RCC 7860 (cell line): ENCODE results near the gene NPC1.
A peak's percentile ranks its signal among the peaks of the same experiment; 100 is the strongest.
"Not testable (repeated sequence)": the region's sequence is repeated elsewhere in the genome, so short reads cannot be mapped to it uniquely, and the experiment has no call there.

Experiments used
- DNase-seq: peaks from one replicate; pipeline ENCODE4 v3.0.0-alpha.2; 2015; ENCODE audit warnings: low spot score
- FAIRE-seq: peaks from 2 replicates; lab custom pipeline; 2012; peaks lifted over from hg19 to GRCh38; lab: Jason Lieb, UNC

NPC1 gene

DNA sequence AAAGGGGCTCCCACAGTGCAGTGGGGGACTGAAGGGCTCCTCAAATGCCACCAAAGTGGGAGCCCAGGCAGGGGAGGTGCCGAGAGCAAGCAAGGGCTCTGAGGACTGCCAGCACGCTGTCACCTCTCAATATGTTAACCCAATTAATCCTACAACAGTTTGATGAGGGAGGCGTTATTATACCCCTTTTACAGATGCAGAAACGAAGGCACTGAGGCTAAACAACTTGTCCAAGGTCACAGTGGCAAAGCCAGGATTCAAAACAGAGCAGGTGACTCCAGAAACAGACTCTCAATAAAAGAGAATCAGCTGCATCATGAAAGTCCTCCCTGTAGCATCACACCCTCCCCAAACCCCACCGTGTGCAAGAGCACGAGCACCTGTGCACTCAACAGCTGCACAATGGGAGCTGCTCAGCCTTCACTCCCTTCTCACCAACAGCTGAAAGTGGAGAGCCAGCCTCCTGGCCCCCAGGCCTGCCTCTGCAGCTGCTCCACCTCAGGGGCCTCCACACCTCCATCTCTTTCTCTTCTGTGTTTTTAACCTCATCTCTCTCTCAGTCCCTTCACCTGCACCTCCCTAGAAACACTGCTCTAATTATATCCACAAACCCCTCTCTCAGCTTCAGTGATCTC is 8.1 kb downstream of the NPC1 start:
- DNase-seq (no peak), FAIRE-seq (no peak)

DNA sequence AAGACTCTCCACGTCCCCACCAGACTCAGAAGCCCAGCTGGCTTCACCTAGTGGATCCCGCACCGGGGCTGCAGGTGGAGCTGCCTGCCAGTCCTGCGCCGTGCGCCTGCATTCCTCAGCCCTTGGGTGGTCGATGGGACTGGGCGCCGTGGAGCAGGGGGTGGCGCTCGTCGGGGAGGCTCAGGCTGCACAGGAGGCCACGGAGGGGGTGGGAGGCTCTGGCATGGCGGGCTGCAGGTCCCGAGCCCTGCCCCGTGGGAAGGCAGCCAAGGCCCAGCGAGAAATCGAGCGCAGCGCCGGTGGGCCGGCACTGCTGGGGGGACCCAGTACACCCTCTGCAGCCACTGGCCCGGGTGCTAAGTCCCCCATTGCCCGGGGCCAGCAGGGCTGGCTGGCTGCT is 8.8 kb downstream of the NPC1 start:
- not testable (repeated sequence) for DNase-seq, FAIRE-seq

DNA sequence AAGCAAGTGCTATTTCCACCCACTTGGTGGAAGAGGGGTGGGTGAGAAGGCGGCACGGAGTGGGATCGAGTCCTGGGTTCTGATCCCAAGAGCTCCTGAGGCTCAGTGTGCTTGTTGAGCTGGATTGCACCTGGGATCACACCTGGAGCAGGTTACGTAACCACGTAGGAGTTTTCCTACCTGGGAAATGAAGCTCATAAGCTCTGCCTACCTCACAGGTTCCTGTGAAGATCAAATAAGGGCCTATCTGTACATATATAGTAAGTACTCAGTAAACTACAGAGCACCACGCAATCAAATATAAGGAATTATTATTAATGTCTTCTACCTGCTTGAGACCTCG is 11.0 kb downstream of the NPC1 start:
- no peak for FAIRE-seq
- no peak for DNase-seq

DNA sequence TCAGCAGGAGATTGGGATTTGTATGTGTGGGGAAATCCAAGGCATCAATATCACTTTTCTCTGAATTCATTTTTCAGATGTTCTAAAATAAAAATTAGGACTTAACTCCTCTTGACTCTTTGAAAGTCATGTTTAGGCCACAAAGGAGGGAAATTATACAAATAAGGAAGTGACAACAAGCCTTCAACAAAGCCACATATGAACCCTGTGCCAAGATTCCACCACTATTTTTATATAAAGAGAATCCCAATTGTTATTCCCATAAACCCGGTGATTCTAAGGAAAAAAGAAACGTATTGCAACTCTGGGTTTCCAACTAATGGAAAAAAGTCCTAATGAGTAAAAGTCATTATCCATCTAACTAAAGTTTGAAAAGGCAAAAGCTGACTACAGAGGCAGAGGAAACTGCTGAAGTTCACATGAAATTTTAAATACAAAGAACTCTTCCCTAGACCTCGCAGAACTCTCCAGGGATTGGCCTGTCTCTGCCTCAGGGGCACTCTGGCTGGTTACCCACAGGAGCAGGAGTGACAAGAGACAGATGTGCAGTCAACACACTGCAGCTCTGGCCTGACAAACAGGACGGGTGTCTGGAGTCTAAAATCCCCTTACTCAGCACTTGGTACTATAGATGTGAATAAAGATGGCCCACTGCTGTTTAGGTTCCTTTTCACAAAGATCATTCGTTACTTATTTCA is 11.5 kb downstream of the NPC1 start:
- no peak for FAIRE-seq
- DNase-seq, result no peak

DNA sequence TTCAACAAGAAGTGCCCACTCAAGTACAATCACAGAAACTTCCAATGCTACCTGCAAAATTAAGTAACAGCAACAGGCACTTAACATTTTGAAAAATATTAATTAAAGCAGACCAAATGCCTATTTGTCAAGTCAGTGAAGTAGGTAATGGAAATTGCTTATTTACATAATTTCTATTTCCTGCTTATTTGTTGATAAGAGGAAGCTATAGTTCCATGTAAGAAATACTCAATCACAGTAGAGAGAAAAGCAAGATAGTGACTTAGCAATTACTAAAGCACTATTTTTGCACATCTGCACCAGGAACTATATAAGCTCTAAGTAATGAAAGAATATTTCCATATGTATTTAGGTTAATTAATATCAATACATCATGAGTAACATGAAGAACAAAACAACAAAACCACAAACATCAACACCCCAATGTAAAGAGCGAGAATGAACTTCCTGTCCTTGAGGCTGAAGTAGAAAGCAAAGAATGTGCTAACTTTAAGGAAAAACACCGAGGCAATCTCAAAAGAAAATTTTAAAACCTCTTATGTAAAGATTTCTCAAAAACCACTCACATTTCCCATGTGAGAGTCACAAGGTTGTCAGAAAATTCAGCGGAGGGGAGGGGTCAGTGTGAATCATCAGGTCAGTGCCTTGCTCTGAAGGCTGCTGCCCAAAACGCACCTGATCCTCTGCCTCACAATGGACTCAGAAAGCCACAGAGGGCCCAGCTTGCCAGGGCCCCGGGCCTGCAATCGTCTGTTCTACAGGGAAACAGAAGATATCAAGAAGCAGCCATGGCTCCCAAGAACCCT is 12.5 kb downstream of the NPC1 start:
- FAIRE-seq (peak; percentile 71), DNase-seq (peak; percentile 48)

DNA sequence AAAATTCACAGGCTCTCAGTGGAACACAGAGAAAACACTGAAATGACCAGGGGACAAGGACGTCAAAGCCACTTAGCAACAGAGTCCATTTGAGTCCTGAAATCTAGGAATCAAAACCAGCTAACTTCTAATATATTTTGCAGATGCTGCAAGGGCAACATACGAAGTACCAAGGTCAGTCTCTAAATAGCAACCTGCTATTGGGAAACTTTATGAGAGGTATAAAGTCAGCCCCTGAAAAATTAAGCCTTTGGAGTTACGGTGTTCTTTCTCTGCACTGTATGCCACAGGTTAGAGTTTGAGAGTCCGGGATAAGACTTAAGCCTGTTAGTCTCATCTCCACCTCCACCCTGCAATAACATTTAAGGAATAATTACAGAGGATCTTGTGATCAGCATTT is 13.3 kb downstream of the NPC1 start:
- no peak for DNase-seq
- FAIRE-seq, result no peak

DNA sequence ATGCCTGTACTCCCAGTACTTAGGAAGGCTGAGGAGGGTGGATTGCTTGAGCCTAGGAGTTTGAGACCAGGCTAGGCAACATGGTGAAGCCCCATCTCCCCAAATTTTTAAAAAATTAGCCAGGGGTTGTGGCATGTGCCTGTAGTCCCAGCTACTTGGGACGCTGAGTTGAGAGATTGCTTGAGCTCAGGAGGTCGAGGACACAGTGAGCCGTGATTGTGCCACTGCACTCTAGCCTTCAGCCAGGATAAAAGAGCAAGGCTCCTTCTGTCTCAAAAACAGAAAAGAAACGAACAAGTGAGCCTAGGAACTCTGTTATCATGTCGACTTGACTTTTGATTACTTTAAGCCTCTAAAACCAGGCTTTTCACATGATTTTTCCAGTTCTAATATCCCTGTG is 13.7 kb downstream of the NPC1 start:
- DNase-seq (no peak), FAIRE-seq (no peak)

DNA sequence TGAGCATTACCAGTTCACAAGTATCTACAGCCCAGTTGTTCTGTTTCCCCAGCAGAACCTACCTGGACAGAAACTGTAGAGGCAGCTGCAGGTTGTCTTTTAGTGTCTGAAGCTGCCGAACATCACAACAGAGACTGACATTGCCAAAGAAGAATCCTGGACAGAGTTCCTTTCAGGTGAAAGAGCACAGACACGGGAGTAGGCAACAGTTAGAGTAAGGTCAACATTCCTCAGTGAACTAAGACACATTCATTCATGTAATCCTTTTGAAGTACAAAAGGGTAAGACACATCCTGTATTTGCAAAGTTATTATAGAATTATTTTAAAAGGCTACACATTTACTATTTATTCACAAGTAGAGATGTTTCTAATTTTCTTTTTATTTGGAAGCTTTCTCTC is 14.3 kb downstream of the NPC1 start:
- no peak for DNase-seq
- no peak for FAIRE-seq

DNA sequence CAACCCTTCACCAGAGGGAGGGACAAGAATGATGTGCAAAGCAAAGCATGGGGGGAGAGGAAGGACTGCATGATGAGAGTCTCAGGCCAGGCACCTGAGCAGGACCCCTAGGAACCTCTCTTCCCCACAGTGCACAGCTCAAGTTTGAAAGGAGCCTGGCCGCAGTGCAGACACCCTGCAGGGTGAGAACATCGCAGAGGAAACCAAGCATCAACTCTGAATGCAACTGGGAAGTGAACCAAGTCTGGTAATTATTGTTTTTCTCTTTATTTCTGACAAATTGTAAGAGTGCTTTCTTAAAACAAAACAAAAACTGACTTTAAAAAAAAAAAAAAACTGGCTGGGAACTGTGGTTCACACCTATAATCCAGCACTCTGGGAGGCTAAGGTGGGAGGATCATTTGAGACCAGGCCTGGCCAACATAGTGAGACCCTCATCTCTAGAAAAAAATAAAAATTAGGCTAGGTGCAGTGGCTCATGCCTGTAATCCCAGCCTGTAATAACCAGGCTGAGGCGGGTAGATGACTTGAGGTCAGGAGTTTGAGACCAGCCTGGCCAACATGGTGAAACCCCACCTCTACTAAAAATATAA is 15.3 kb downstream of the NPC1 start:
- DNase-seq (no peak), FAIRE-seq (no peak)

DNA sequence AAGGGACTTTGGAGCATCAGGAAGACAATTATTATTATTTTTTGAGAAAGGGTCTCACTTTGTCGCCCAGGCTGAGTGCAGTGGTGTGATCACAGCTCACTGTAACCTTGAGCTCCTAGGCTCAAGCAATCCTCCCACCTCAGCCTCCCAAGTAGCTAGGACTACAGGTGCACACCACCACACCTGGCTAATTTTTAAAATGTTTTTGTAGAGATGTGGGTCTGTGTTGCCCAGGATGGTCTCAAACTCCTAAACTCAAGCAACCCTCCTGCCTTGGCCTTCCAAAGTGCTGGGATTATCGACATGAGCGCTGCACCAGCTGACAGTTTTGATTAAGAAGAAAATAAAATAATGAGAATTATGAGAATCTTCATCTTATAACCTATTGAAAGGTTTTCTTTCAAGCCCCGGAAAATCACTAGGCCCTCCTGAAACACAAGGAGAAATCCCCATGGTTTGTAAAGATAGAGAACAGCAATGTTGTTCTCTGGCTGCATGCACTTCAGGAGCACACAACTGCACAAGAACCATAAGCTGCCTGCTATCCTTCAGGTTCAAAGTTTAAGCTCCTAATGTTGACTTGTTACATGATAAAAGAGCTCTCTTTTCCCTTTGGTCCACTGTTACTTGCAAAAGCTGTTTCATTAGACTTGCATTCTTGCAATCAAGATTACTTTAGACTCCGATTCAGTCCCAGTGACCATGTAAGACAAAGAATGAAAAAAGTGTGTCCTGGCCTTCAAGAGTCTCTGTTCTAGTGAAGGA is 16.8 kb downstream of the NPC1 start:
- DNase-seq (no peak), FAIRE-seq (no peak)

DNA sequence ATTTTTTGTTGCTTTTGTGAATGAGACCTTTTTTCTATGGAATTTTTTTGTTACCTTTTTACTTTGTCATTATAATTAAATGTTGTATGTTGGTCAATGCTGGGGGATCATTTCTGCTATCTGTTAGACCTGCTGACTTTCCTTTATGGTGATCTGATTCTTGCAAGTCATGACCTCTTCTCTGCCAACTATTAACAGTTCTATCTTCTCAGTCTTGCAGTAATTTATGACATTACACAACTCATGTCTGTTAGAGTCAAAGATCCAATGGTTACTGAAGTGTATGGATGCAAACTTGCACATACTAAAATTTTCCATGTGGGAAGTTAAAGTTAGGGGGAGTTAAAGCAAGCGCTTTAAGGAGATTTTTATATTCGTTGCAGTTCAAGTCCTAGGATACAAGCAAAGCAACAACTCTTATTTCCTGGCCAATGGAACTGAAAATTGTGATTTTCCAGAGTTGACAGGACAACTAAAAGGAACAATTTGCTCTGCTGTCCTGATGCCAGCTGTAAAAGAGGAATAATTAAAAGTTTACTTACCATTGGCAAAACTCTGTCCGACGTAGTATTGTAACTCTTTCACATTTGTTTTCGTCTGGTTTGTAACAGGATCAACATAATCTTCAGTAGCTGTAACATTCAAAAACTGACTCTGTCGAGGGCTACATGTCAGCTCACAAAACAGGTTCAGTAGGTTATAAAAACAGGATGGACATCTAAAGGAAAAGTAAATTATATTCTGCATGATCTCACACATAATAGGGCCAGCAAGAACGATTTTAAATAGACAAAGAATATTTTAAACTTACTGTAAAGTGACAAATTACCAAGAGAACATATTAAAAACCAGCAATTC is 17.8 kb downstream of the NPC1 start:
- FAIRE-seq, result no peak
- DNase-seq, result no peak

DNA sequence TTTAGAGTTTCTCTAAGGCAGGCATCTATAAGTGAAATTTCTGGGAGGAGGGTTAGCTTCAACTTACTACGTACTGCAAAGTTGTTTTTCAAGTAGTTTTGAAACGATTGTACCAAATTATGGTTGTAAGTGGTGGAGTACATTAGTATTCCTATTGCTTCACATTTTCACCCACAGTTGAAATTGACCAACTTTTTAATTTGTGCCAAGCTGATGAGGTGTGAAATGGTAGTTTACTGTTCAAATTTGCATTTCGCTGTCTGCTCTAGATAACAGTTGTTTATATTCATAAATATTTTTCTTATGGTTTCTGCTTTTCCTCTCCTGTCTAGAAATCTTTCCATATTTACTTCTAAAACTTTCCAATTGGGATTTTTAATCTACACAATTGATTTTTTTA is 18.6 kb downstream of the NPC1 start:
- no peak for FAIRE-seq
- DNase-seq, result no peak

DNA sequence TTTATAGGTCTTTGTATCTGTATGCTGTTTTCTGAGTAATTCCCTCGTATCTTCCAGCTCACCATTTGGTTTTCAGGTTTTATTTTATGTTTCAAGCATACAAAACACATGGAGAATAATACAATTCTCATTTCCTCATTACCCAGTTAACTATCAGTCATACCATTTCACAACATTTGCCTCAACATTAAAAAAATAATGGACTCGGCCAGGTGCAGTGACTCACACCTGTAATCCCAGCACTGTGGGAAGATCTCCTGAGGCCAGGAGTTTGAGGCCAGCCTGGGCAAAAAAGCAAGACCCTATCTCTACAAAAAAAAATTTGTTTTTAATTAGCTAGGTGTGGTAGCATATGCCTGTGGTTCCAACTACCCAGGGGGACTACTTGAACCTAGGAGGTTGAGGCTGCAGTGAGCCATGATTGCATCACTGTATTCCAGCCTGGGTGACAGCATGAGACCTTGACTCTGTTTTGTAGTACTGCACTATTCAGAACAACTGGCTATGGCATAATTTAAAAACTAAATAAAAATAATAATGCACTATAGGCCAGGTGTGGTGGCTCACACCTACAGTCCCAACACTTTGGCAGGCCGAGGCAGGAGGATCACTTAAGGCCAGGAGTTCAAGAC is 20.3 kb downstream of the NPC1 start:
- no peak for FAIRE-seq
- DNase-seq, result no peak

DNA sequence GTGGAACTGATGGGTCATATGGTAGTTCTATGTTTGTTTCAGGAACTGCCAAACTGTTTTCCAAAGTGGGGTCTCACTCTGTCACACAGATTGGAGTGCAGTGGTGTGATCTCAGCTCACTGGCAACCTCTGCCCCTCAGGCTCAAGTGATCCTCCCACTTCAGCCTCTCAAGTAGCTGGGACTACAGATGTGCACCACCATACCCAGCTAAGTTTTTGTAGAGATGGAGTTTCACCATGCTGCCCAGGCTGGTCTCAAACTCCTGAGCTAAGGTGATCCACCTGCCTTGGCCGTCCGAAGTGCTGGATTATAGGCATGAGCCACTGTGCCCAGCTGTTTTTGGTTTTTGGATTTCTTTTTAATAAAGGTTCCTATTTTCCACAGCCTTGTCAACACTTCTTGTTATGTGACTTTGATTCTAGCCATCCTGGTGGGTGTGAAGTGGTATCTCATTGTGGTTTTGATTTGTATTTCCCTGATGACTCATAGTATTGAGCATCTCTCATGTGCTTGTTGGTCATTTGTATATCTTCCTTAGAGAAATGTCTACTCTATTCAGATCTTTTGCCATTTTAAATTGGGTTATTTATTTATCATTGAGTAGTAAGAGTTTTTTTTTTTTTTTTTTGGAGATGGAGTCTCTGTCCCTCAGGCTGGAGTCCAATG is 22.8 kb downstream of the NPC1 start:
- peak; percentile 42 for DNase-seq
- FAIRE-seq, result peak; percentile 50

DNA sequence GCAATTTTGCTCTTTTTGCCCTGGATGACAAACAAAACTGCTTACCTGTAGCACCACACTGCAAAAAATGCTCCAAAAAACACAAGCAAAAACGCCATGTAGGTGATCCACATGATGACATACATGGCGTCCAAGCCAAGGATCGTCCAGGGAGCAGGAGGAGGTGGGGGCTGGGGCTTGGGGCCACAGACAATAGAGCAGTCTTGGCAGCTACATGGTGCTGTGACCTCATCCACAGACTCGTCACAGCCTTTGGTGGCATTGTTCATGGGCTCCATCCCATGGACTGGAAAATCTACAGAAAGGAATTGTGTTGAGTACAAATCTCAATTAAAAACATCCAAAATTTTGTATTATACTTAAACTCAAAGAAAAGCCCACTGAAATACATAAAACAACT is 26.1 kb downstream of the NPC1 start:
- FAIRE-seq (no peak), DNase-seq (no peak)

DNA sequence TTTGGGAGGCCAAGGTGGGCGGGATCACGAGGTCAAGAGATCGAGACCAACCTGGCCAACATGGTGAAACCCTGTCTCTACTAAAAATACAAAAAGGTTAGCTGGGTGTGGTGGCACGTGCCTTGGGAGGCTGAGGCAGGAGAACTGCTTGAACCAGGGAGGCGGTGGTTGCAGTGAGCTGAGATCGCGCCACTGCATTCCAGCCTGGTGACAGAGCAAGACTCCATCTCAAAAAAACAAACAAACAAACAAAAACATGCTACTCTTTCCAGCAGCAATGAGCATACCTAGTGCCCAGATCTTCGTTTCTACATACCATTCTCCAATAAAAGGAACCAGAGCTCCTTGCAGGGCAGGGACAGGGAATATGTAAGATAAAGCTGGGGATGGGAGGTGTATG is 28.8 kb downstream of the NPC1 start:
- not testable (repeated sequence) for DNase-seq, FAIRE-seq

DNA sequence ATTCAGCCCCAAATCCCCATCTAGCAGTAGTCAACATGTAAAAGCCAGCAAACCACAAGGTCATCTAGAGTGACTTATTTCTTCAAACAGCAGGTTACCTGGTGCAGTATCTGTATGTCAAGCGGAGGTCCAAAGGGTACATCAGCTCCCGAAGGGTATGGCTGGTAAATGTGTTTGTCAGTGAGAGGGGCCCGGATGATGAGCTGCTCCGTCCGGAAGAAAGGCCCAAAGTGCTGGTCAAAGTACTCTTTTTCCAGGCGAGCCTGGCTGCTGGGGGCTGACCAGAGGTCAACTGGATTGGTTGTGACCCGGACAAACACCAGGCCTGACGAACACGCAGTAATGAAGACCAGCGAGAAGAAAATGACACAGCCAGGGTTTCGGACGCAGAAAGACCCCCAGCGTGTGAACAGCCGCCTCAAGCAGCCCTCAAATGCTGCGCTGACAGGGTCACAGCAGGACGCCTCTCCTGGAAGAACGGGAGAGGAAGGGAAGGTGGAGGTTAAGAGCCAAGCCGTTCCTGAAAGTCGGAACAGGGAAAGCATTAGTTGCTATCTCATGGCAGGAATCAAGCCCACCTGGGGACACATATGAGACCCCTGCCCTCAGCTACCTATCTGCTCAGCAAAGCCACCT is 30.0 kb downstream of the NPC1 start:
- DNase-seq (no peak), FAIRE-seq (no peak)

DNA sequence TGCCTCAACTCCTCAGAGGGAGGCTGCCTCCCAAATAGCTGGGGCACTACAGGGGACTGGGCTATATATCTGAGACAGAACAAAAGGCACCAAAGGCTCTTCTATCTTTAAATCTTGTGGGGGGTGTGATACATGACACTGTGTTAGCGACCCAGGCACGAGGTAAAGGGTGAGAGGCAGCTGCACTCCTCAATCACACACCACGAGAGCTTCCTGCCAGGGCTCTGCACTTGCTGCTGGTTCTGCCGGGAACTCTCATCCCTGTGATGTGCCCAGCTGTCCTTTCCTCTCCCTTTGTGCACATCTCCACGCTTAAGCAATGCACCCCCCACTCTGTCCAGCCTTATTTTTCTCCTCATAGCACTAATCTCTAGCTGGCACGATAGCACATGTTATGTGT is 32.4 kb downstream of the NPC1 start:
- FAIRE-seq, result no peak

DNA sequence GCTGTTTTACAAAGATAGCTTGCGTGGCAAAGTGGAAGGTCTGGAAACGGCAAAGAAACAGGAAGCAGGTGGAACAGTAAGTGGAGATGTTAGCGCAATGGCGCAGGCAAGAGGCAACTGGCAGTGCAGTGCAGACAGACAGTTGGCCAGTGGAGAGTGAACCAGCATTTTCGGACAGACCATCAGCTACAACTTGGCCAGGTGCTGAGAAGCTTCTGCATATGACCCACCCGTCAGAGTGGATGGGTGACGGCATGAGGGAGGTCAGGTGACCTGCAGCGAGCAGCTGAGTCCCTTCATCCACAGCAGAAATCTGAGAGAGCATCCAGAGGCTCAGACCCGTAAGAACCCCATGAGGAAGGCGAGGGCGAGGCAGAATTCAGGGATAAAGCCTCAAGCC is 33.8 kb downstream of the NPC1 start:
- DNase-seq, result no peak
- no peak for FAIRE-seq

More for the DNA sequence above, 32.4 kb downstream of the NPC1 start:
- no peak for DNase-seq
